GM11168 (cell line): ENCODE data around the gene NUDT19.
"Not testable (repeated sequence)": the region's sequence is repeated elsewhere in the genome, so short reads cannot be mapped to it uniquely, and the experiment has no call there.

Source experiments
- in situ Hi-C: fragments of 300-500 bp; cut with MboI; formaldehyde crosslinking; loops from one replicate; pipeline ENCODE4 v1.12.0; 2022; ENCODE audit warnings: low sequenced_read_pairs; ENCODE audit not compliant: unreplicated experiment

The NUDT19 gene

DNA sequence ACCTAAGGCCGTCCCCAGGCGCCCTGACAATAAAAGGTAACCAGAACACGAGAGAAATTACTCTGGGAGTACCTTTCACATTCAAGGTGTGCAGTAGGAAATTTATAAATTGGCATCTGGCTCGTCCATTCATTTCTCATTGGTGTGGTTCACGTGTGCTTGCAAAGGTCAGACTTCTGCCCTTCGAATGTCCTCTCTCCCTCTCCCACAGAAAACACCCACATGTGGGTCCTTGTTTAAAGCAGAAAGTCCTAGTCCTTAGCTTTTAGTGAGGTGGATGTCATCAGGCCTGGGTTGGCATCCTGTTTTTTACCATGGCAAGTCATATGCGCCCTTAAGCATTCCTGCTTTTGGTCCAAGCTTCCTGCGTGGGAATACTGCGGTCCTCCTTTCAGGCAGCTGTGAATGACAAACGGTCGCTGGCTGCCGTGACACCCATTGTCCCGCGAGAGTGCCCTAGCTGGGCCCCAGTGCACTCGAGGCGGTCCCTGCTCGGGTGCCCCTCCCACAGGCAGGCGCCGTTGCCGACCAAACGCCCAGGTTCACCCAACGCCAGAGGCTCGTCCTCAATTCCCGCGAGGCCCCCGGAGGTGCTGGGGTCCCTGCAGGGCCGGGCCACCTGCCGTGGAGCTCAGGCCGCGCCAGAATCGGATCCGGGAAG lies at the start of gene NUDT19:
Gene NUDT19 (plus strand): TSS at position 531 of the 661 bp plus-strand sequence. CDS start 140 bp downstream, outside the sequence.
- in situ Hi-C loops = no loop called here

DNA sequence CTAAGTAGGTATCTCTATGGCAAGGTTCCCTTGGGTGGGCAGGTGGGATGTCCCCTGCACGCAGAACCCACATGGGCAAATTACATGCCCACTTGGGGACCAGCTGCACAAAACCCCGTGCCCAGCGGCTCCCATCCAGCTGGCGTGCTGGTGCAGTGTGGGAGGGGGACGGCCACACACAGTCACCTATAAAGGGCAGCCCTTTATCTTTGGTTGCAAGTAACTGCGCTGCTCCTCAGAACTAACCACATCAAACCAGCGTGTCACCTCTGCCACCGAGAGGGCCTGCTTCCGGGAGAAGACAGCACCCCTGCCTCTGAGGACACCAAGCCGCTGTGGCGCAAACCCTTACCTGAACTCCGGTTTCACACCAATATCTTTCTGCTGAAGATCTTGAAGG lies 48.9 kb upstream of the NUDT19 start:
- in situ Hi-C loops = no loop called here

GRCh38 chr19:32646556-32646955 lies 45.1 kb upstream of the NUDT19 start:
- in situ Hi-C loops = no loop called here

DNA sequence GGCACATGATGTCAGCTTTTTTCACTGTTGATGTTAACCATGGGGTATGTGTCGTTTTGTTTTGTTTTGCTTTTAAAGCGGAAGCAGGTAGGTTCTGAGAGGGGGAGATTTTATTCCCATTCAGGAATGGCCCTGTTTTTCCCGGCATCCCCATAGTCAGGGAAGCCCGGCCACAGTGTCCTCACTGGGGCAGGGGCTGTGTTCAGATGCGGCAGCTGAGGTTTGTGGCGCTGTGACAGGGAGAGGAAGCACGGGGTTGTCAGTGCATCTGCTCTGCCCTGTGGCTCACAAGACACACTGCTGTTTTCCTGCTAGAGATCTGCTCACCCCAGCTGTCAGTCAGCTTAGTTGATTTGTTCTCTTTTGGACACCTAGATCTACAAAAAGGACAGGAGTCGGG lies 44.3 kb upstream of the NUDT19 start:
- in situ Hi-C loops = no loop called here

- in situ Hi-C loops = no loop called here
Observed at GRCh38 chr19:32649751-32650150, 41.9 kb upstream of the NUDT19 start.

DNA sequence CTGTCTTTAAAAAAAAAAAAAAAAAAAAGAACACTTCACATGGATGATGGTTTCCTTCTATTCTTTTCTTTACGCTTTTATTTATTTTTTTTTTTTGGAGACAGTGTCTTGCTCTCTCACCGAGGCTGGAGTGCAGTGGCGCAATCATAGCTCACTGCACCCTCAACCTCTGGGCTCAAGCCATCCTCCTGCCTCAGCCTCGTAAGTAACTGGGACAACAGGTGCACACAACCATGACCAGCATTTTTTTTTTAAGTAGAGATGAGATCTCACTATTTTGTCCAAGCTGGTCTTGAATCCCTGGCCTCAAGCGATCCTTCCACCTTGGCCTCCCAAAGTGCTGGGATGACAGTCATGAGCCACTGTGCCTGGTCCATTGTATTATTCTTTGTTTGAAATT lies 41.0 kb upstream of the NUDT19 start:
- in situ Hi-C loops = no loop called here

DNA sequence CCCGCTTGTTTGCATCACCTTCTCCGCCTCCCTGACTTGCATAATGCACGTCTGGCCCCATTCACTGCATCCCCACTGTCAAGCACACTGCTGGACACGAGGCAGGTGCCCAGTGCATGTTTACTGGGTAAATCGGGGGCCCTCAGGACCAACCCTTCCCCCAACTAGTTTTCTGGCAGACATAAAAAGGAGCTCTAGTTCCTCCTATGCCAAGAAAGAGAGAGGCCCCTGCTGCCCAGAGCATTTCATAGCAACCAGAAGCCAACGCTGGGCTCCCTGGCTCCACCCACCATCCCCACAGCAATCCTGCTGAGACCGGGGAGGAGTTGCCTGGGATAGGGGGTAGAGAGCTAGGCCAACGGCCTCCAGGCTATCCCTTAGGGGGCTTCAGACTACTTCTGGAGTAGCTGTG lies 39.9 kb upstream of the NUDT19 start:
- in situ Hi-C loops = no loop called here

- in situ Hi-C loops = not testable (repeated sequence)
Observed at GRCh38 chr19:32652331-32652730, 39.3 kb upstream of the NUDT19 start.

- in situ Hi-C loops = no loop called here
Observed at GRCh38 chr19:32652894-32653598, 38.6 kb upstream of the NUDT19 start.

- in situ Hi-C loops = no loop called here
Observed at GRCh38 chr19:32653599-32653915, 38.1 kb upstream of the NUDT19 start.

DNA sequence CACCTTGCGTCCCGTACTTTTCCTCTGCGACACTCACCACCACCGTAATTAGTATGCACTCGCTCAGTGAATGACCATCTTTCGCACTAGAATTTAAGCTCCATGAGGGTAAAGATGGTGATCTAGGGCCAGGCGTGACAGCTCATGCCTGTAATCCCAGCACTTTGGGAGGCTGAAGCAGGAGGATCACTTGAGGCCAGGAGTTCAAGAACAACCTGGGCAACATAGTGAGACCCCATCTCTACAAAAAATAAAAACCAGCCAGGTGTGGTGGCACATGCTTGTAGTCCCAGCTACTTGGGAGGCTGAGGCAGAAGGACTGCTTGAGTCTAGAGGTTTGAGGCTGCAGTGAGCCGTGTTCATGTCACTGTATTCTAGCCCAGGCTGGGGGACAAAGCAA lies 35.2 kb upstream of the NUDT19 start:
- in situ Hi-C loops = not testable (repeated sequence)

- in situ Hi-C loops = no loop called here
Observed at GRCh38 chr19:32658075-32658474, 33.5 kb upstream of the NUDT19 start.

- in situ Hi-C loops = no loop called here
Observed at GRCh38 chr19:32658527-32658926, 33.1 kb upstream of the NUDT19 start.

DNA sequence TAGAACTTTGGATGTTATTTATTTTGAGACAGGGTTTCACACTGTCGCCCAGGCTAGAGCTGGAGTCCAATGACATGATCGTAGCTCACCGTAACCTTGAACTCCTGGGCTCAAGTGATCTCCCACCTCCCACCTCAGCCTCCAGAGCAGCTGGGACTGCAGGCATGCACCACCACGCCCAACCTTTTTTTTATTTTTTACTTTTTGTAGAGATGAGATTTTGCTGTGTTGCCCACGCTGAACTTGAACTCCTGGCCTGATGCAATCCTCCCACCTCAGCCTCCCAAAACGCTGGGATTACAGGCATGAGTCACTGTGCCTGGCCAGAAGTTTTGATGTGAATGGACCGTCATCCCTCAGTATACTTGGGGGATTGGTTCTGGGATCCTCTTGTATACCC lies 30.3 kb upstream of the NUDT19 start:
- in situ Hi-C loops = no loop called here

GRCh38 chr19:32662186-32662585 lies 29.4 kb upstream of the NUDT19 start:
- in situ Hi-C loops = no loop called here

GRCh38 chr19:32666084-32666483 lies 25.5 kb upstream of the NUDT19 start:
- in situ Hi-C loops = no loop called here

DNA sequence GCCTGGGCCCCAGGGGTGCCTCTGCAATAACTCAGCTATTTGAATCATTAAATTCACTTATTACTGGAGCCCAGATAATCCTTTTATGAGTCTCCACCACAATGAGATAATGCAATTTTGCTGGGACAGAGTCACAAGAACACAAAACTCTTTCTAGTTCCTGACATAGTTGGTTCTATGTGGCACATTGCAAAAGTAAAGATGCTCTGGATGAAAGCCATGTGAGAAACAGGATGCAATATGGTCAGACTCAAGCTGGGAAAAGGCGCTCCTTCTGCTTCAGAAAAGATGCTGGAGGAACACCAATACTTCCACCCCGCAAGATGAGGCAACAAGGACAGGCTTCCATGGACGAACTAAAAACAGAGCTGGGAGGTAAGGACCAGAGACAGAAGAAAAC lies 22.3 kb upstream of the NUDT19 start:
- in situ Hi-C loops = no loop called here

DNA sequence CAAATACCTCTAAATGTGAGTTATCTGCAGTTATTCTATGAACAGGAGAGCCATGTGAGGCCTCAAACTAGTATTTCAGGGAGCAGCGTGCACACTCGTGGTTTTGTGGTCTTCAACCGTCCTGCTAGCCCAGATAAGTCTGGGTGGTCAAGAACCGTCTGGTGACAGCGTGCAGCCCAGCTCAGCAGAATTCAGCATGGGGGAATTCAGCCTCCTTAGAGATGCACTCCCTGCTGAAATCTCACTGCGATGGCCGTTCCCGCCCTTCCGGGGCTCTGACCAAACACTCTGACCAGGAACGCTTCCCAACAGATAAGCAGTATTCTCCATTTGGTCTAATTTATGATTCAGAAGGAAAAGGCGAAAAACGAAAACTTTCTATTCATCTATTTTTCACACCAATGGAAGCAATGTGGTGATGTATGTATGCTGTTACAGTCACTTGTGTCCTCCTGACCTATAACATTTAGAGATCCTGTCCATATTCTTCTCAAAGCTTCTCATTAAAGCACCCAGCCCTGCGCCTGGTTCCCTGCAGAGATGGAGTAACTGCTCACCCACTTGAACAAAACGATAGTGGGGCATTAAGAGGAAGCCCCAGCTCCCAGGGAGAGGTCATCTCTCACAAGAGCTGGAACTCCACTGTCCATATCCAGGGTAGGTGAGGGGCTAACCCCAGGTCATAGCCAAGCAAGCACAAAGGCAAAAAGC lies 19.6 kb upstream of the NUDT19 start:
- in situ Hi-C loops = no loop called here

DNA sequence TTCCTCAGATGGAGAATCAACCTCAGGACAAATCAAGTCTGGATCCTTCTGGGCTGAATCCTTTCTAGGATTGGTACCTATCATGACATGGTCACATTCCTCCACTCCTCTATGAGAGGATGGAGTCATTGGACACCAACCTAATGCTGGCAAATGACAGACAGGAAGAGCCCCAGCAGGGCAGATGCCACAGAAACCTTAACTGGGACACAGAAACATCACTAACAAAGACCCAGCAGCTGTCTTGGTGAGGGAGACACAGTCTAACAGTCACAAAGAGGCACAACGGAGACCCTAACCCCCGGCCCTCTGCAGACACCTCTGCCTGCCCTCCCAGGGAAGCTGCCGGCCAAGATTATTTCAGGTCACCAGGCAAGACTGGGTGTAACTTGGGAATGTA lies 18.8 kb upstream of the NUDT19 start:
- in situ Hi-C loops = no loop called here

- in situ Hi-C loops = no loop called here
Observed at GRCh38 chr19:32673573-32673972, 18.0 kb upstream of the NUDT19 start.

GRCh38 chr19:32674153-32674930 lies 17.3 kb upstream of the NUDT19 start:
- in situ Hi-C loops = no loop called here
